WERI-Rb-1 (cell line): ENCODE data around the gene IER5L.

Experiments
- DNase-seq: peaks from one replicate; pipeline ENCODE4 v3.0.0-alpha.2; 2020
- H3K27ac ChIP-seq: fragments of 250-450 bp; sonication (Bioruptor Pico); 2 replicates; pipeline ENCODE4 v1.5.1; 2020; ENCODE audit warnings: mild to moderate bottlenecking, moderate library complexity
- H3K27me3 ChIP-seq: fragments of 250-450 bp; sonication (Bioruptor Pico); 2 replicates; pipeline ENCODE4 v1.5.1; 2021; ENCODE audit warnings: mild to moderate bottlenecking, low read depth, moderate library complexity; ENCODE audit not compliant: insufficient read depth, severe bottlenecking
- H3K36me3 ChIP-seq: fragments of 250-450 bp; sonication (Bioruptor Pico); 2 replicates; pipeline ENCODE4 v1.5.1; 2020; ENCODE audit warnings: mild to moderate bottlenecking, moderate library complexity
- H3K4me3 ChIP-seq: 2 replicates; pipeline ENCODE4 v1.5.1; 2011; ENCODE audit warnings: low read depth, mild to moderate bottlenecking, control low read depth, low read length
- H3K9me3 ChIP-seq: fragments of 250-450 bp; sonication (Bioruptor Pico); 2 replicates; pipeline ENCODE4 v1.5.1; 2021; ENCODE audit warnings: mild to moderate bottlenecking, moderate library complexity; ENCODE audit not compliant: severe bottlenecking
- TF ChIP-seq, protein P1 (sequence below): IDR thresholded peaks from 2 replicates; pipeline ENCODE4 v1.5.1; 2011; ENCODE audit warnings: low read depth, mild to moderate bottlenecking, control low read depth, inconsistent platforms, low read length

IER5L gene

DNA sequence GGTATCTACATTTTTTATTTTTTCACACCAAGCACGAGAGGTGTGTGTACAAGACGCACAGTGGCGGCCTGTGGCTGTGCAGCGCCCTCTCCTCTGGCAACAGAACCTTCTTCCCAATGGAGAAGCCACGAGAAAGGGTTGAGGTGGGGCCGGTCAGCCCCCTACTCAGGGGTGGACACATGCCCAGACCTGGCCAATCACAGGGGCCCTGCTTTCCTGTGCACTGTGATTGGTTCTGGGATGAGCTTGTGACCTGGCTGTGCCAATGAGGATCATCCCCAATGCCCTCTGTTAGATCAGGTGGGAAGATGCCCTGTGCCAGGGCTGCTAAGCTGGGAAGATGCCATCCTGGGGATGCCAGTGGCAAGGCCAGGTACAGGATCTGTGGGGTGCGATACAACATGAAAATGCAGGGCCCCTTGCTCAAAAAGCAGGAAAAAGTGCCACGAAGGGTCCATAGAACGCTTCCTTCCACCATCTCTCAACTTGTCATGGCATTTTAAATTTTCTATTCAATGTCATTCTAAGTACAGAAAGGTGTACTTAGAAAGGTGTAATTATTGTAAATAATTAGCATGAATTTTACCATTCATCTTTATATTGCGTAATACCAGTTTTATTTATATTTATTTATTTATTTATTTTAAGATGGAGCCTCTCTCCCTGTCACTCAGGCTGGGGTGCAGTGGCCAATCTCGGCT, 15.4 kb downstream of the IER5L start:
- TF ChIP-seq, protein P1, sequence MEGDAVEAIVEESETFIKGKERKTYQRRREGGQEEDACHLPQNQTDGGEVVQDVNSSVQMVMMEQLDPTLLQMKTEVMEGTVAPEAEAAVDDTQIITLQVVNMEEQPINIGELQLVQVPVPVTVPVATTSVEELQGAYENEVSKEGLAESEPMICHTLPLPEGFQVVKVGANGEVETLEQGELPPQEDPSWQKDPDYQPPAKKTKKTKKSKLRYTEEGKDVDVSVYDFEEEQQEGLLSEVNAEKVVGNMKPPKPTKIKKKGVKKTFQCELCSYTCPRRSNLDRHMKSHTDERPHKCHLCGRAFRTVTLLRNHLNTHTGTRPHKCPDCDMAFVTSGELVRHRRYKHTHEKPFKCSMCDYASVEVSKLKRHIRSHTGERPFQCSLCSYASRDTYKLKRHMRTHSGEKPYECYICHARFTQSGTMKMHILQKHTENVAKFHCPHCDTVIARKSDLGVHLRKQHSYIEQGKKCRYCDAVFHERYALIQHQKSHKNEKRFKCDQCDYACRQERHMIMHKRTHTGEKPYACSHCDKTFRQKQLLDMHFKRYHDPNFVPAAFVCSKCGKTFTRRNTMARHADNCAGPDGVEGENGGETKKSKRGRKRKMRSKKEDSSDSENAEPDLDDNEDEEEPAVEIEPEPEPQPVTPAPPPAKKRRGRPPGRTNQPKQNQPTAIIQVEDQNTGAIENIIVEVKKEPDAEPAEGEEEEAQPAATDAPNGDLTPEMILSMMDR: no peak
- Histone ChIP-seq H3K4me3 (no peak overlapping the region), H3K27me3 (no peaks in the 10 kb centered on the region), H3K27ac (no peak overlapping the region), H3K36me3 (no peaks in the 10 kb centered on the region), H3K9me3 (no peaks in the 10 kb centered on the region)
- DNase-seq: no peak

DNA sequence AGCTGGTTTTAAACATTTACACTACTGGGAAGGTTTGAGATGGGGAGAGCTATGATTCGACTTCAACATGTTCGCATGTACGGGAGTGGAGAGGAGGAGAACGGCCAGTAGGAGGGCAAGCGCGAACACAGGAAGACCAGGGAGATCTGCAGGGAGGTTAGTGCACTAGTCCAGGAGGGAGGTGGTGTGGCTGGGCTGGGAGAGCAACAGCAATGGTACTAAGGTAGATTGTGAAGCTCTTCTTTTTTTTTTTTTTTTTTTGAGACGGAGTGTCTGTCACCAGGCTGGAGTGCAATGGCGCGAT, 16.6 kb downstream of the IER5L start:
- Histone ChIP-seq H3K27me3 (no peaks in the 10 kb centered on the region), H3K27ac (no peak overlapping the region), H3K36me3 (no peaks in the 10 kb centered on the region), H3K9me3 (no peaks in the 10 kb centered on the region), H3K4me3 (no peak overlapping the region)
- TF ChIP-seq, protein P1: no peak
- DNase-seq: no peak

DNA sequence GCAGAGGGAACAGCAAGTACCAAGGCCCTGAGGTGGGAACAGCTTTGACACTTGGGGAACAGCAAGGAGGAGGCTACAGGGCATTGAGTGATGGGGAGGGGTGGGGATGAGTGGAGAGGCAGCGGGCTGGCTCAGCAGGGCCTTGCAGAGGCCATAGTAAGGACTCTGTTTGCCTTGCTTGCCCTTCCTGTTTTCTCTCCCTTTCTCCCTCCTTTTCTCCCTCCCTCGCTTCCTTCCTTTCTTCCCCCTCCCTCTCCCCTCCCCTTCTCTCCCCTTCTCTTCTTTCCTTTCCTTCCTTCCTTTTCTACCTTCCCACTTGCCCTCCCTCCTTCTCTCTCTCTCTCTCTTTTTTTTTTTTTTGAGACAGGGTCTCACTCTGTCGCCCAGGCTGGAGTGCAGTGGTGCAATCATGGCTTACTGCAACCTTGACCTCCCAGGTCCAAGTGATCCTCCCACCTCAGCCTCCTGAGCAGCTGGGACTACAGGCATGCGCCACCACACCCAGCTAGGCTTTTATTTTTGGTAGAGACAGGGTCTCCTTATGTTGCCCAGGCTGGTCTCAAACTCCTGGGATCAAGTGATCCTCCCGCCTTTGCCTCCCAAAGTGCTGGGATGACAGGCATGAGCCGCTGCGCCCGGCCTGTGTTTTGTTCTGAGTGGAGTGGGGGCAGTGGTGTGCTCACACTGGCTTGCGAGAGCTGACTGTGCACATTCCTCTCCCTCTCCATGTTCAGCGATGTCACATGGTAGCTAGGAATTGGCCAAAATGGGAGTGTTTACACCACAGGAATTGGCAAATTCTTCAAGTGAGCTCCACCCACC, 17.1 kb downstream of the IER5L start:
- Histone ChIP-seq H3K4me3 (no peak overlapping the region), H3K9me3 (no peaks in the 10 kb centered on the region), H3K36me3 (no peaks in the 10 kb centered on the region), H3K27ac (no peak overlapping the region), H3K27me3 (no peaks in the 10 kb centered on the region)
- TF ChIP-seq, protein P1: no peak
- DNase-seq: no peak

DNA sequence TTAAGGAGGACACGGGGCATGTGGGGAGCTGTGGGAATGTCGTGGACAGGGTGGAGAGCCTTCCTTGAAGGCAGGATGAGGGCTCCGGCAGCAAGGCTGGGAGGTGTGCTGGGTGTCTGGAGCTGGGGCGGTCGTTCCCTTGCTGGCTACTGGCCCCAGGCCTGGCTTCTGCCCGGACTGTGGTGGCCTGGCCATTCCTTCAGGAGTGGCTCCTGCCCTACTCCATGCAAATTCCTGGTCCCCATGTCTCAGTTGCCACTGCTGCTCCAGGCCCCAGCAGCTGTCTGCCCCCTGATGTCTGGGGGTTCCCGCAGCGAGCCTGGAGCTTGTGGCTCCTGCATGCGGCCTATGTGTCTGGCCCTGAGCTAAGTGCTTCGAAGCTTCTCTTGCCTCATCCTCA, 21.9 kb downstream of the IER5L start:
- H3K9me3 ChIP-seq: no peaks in the 10 kb centered on the region
- no peak for DNase-seq
- H3K36me3 ChIP-seq: no peaks in the 10 kb centered on the region; the same call in 1 of the 2 replicates
- H3K27me3 ChIP-seq: no peaks in the 10 kb centered on the region
- H3K27ac ChIP-seq: no peak overlapping the region
- TF ChIP-seq, protein P1: no peak
- no peak overlapping the region for H3K4me3 ChIP-seq

DNA sequence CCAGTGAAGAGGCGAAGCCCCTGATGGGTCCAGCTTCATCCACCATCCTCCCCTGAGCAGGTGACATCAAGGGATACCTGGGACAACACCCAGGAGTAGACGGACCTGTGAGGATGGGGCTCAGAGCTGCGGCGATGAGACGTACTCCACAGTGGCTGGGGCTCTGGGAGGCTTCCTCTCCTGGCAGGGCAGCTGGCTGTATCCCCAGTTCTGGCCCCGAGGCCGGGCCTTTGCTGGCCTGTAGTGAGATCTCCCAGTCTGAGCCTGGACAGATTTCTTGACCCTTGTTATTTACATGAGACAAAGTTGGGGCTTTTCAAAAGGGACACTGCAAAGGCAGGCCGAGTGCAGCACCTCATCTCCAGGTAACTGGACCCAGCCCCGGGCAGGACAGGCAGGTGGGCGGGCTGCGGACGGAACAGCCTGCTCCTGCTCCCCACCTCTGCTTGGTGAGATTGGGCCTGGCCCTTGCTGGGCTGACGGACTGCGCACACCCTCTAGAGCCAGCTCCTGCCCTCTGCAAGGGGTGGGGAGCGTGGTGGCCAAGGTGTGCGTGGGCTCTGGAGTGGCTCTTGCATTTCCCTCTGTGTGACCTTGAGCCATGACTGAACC, 23.1 kb downstream of the IER5L start:
- Histone ChIP-seq H3K27me3 (no peaks in the 10 kb centered on the region), H3K4me3 (no peak overlapping the region), H3K9me3 (no peaks in the 10 kb centered on the region), H3K27ac (no peak overlapping the region), H3K36me3 (no peaks in the 10 kb centered on the region; the same call in 1 of the 2 replicates)
- TF ChIP-seq, protein P1: no peak
- DNase-seq: no peak
